CD14-positive monocyte (primary cell): ENCODE results near the gene TGFB2. TPM values are rescaled to one million over a fixed set of nuclear protein-coding genes. Genes with fewer than 3 reads are reported as not detected.

Experiments
- DNase-seq, 3 donors: peaks; one replicate each; pipeline ENCODE4 v3.0.0-alpha.2; 2011 to 2022
- H2AFZ ChIP-seq: 2 replicates; pipeline ENCODE4 v1.6.0; 2012; ENCODE audit warnings: mild to moderate bottlenecking, low read depth, low read length, inconsistent platforms; ENCODE audit not compliant: insufficient read depth, poor library complexity, severe bottlenecking
- H3K27ac ChIP-seq, 2 donors: 1 replicate in 1 of 2; 2 replicates in 1 of 2; pipeline ENCODE4 v1.5.1; 2012 to 2013; ENCODE audit warnings: low read length in 2 of 2, control low read depth in 1 of 2, inconsistent platforms in 1 of 2, low read depth in 1 of 2, mild to moderate bottlenecking in 1 of 2
- H3K27me3 ChIP-seq, 2 donors: one replicate each; pipeline versions ENCODE4 v1.6.0 to v1.6.1; 2011 to 2013; ENCODE audit warnings: low read length in 2 of 2; ENCODE audit not compliant: control insufficient read depth in 2 of 2, insufficient read depth in 2 of 2
- H3K36me3 ChIP-seq, 2 donors: replicated peaks in 1 of 2; 1 replicate in 1 of 2; 2 replicates in 1 of 2; pipeline versions ENCODE4 v1.5.1 to v1.6.1; 2012 to 2013; ENCODE audit warnings: low read length in 2 of 2, control low read depth in 1 of 2, inconsistent platforms in 1 of 2, mild to moderate bottlenecking in 1 of 2; ENCODE audit not compliant: insufficient read depth in 2 of 2, control insufficient read depth in 1 of 2
- H3K4me1 ChIP-seq, 2 donors: 1 replicate in 1 of 2; 2 replicates in 1 of 2; pipeline versions ENCODE4 v1.5.1 to v1.6.1; 2012 to 2013; ENCODE audit warnings: low read length in 2 of 2, control low read depth in 1 of 2, inconsistent platforms in 1 of 2, mild to moderate bottlenecking in 1 of 2, moderate library complexity in 1 of 2; ENCODE audit not compliant: insufficient read depth in 2 of 2, control insufficient read depth in 1 of 2
- H3K4me2 ChIP-seq: replicated peaks from 2 replicates; pipeline ENCODE3; 2012; ENCODE audit warnings: low read length, moderate library complexity, mild to moderate bottlenecking; ENCODE audit not compliant: poor library complexity, severe bottlenecking; ENCODE audit errors: extremely low read depth
- H3K4me3 ChIP-seq, 3 experiments: fragments of 200-600 bp in 1 of 3; sonication (generic) in 1 of 3; replicated peaks in 1 of 3; 1 replicate in 2 of 3; 2 replicates in 1 of 3; pipeline ENCODE4 v1.5.1; 2011 to 2013; ENCODE audit warnings: low read length in 3 of 3, mild to moderate bottlenecking in 3 of 3, control low read depth in 2 of 3, low read depth in 2 of 3, inconsistent platforms in 1 of 3, moderate library complexity in 1 of 3
- H3K79me2 ChIP-seq: 2 replicates; pipeline ENCODE4 v1.6.0; 2012; ENCODE audit warnings: mild to moderate bottlenecking, control low read depth, inconsistent platforms, low read length, moderate library complexity; ENCODE audit not compliant: insufficient read depth
- H3K9ac ChIP-seq: 2 replicates; pipeline ENCODE4 v1.6.0; 2017; ENCODE audit warnings: low read length, mild to moderate bottlenecking; ENCODE audit not compliant: insufficient read depth, poor library complexity, severe bottlenecking
- H3K9me3 ChIP-seq, 2 donors: replicated peaks in 1 of 2; 1 replicate in 1 of 2; 2 replicates in 1 of 2; pipeline versions ENCODE4 v1.5.1 to v1.6.1; 2012 to 2013; ENCODE audit warnings: low read length in 2 of 2, control low read depth in 1 of 2; ENCODE audit not compliant: control insufficient read depth in 1 of 2, insufficient read depth in 1 of 2
- H4K20me1 ChIP-seq: 2 replicates; pipeline ENCODE4 v1.6.0; 2012; ENCODE audit warnings: mild to moderate bottlenecking, low read length, control low read depth, moderate library complexity; ENCODE audit not compliant: insufficient read depth
- H3K27ac Mint-ChIP-seq, 7 donors: one replicate each; pipeline ENCODE4 v1.8.0; 2020; ENCODE audit warnings: mild to moderate bottlenecking in 7 of 7, mixed read lengths in 7 of 7, moderate library complexity in 6 of 7, inconsistent platforms in 2 of 7
- H3K27me3 Mint-ChIP-seq, 3 donors: one replicate each; pipeline ENCODE4 v1.8.0; 2021 to 2022; ENCODE audit warnings: low read depth in 3 of 3, mild to moderate bottlenecking in 3 of 3, mixed read lengths in 3 of 3, moderate library complexity in 3 of 3, inconsistent platforms in 1 of 3
- H3K36me3 Mint-ChIP-seq, 2 donors: one replicate each; pipeline ENCODE4 v1.8.0; 2020; ENCODE audit warnings: mixed read lengths in 2 of 2, inconsistent platforms in 1 of 2, mild to moderate bottlenecking in 1 of 2
- H3K4me1 Mint-ChIP-seq: one replicate; pipeline ENCODE4 v1.8.0; 2020; ENCODE audit warnings: mild to moderate bottlenecking, mixed read lengths
- H3K4me3 Mint-ChIP-seq, 2 donors: one replicate each; pipeline ENCODE4 v1.8.0; 2020; ENCODE audit warnings: mild to moderate bottlenecking in 2 of 2, mixed read lengths in 2 of 2, moderate library complexity in 1 of 2
- H3K9me3 Mint-ChIP-seq, 7 donors: one replicate each; pipeline ENCODE4 v1.8.0; 2020 to 2022; ENCODE audit warnings: mixed read lengths in 7 of 7, mild to moderate bottlenecking in 6 of 7, moderate library complexity in 6 of 7, inconsistent platforms in 2 of 7
- WGBS: methylation state at CpG from one replicate; pipeline ENCODE4 v1.1.5; 2013; ENCODE audit warnings: missing lambda C conversion rate; ENCODE audit not compliant: insufficient coverage; 5-methylcytosine and 5-hydroxymethylcytosine counted together
- intact Hi-C, 2 donors: fragments of 100-400 bp; cut with micrococcal nuclease; formaldehyde crosslinking; loops; one replicate each; pipeline versions ENCODE4 v1.15.0 to v1.15.1; 2023
- polyA plus RNA-seq, 3 donors: library from polyadenylated mRNA; depleted of rRNA in 1 of 3; unstranded in 2 of 3; stranded (reverse) in 1 of 3; fragments of 300-500 nt in 2 of 3; fragments of >200 nt in 1 of 3; fragmentation: Illumina TruSeq in 2 of 3; gene quantifications; 1 replicate in 2 of 3; 2 replicates in 1 of 3; pipeline ENCODE4 v1.2.3, GENCODE V29; 2012 to 2021
- TF ChIP-seq, protein P1 (sequence below): fragments of 200-600 bp; IDR thresholded peaks from one replicate; pipeline ENCODE4 v1.8.0; 2022; ENCODE audit warnings: antibody characterized with exemption, mild to moderate bottlenecking

TGFB2 gene
- polyA plus RNA-seq, 3 donors = 0.01 TPM; not detected in 2

DNA sequence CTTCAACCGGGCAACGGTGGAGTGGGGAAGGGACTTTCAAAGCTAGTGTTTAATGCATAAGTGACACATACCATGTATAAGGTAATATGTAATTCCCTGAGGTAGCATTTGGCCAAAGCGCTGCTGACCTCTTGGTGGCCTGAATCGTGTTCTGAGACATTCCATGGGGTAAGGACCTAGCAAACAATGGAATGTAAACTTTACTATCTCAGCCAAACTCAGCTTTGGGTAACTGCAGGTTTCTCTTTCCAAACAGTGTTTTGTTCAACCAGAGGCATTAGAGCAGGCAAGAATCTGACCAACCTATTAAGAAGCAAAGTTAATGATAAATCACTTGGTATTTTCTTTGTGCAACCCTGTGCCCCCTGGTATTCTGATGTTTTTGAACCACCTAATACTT lies 22.0 kb downstream of the TGFB2 start:
- H3K27me3 Mint-ChIP-seq = peaks cover 14 to 35% (median 23%) of the 10 kb centered on the region in 3 donors
- Histone ChIP-seq H3K36me3 (no peaks in the 10 kb centered on the region), H3K9ac (no peak overlapping the region), H2AFZ (no peak overlapping the region), H3K79me2 (no peaks in the 10 kb centered on the region), H3K4me3 (no peak overlapping the region), H3K4me1 (no peaks in the 10 kb centered on the region), H3K9me3 (no peaks in the 10 kb centered on the region), H4K20me1 (no peaks in the 10 kb centered on the region), H3K4me2 (no peak overlapping the region), H3K27me3 (peaks cover 8 to 23% of the 10 kb centered on the region in 2 donors), H3K27ac (no peak overlapping the region)
- H3K9me3 Mint-ChIP-seq = peaks cover 0 to 1% (median 0%) of the 10 kb centered on the region in 7 donors
- DNase-seq = no peak
- H3K4me1 Mint-ChIP-seq = no peaks in the 10 kb centered on the region
- no peak overlapping the region for H3K4me3 Mint-ChIP-seq
- TF ChIP-seq, protein P1, sequence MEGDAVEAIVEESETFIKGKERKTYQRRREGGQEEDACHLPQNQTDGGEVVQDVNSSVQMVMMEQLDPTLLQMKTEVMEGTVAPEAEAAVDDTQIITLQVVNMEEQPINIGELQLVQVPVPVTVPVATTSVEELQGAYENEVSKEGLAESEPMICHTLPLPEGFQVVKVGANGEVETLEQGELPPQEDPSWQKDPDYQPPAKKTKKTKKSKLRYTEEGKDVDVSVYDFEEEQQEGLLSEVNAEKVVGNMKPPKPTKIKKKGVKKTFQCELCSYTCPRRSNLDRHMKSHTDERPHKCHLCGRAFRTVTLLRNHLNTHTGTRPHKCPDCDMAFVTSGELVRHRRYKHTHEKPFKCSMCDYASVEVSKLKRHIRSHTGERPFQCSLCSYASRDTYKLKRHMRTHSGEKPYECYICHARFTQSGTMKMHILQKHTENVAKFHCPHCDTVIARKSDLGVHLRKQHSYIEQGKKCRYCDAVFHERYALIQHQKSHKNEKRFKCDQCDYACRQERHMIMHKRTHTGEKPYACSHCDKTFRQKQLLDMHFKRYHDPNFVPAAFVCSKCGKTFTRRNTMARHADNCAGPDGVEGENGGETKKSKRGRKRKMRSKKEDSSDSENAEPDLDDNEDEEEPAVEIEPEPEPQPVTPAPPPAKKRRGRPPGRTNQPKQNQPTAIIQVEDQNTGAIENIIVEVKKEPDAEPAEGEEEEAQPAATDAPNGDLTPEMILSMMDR = no peak
- WGBS = 58% methylated on average over 2 of the region's 4 CpGs
- no peaks in the 10 kb centered on the region for H3K36me3 Mint-ChIP-seq
- intact Hi-C loops = no loop called here
- H3K27ac Mint-ChIP-seq = no peak overlapping the region

DNA sequence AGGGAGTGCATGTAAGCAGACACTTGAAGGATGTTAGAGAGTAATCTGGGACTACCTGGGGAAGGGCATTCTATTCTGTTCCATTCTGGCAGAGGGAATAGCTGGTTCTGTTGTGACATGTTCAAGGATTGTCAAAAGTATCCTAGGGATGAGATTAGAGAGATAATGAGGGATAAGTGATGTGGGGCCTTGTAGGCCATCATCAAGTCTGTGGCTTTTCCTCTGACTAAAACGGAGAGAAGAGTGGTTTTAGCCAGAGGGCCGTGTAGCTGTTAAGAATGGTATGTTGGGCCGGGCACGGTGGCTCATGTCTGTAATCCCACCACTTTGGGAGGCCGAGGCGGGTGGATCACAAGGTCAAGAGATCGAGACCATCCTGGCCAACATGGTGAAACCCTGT lies 23.6 kb downstream of the TGFB2 start:
- Mint-ChIP-seq H3K9me3 (peaks cover 0 to 1% (median 0%) of the 10 kb centered on the region in 7 donors), H3K27me3 (peaks cover 18 to 41% (median 36%) of the 10 kb centered on the region in 3 donors), H3K4me3 (peak overlapping the region in 1 of 2 donors; percentile 47), H3K36me3 (no peaks in the 10 kb centered on the region), H3K4me1 (no peaks in the 10 kb centered on the region), H3K27ac (no peak overlapping the region)
- Histone ChIP-seq H3K36me3 (no peaks in the 10 kb centered on the region), H3K4me3 (no peak overlapping the region), H3K79me2 (no peaks in the 10 kb centered on the region), H3K27ac (no peak overlapping the region), H3K9me3 (no peaks in the 10 kb centered on the region), H2AFZ (no peak overlapping the region), H3K27me3 (peaks cover 13 to 35% of the 10 kb centered on the region in 2 donors), H4K20me1 (no peaks in the 10 kb centered on the region), H3K9ac (no peak overlapping the region), H3K4me1 (no peaks in the 10 kb centered on the region), H3K4me2 (no peak overlapping the region)
- DNase-seq = no peak
- no CpG with 5 or more reads among the region's 7 CpGs for WGBS
- TF ChIP-seq, protein P1 = no peak
- intact Hi-C loops = no loop called here
